Skin epidermis (tissue), 12 donors: ENCODE measurements around the gene DCLRE1C.
"Not testable (repeated sequence)": the region's sequence is repeated elsewhere in the genome, so short reads cannot be mapped to it uniquely, and the experiment has no call there.

Experiments
- H3K27ac ChIP-seq, 21 experiments: fragments of 200-600 bp; sonication (generic) in 11 of 21; one replicate each; pipeline ENCODE4 v1.5.0; 2020; ENCODE audit warnings: mild to moderate bottlenecking in 3 of 21, inconsistent platforms in 2 of 21, moderate library complexity in 2 of 21
- H3K4me3 ChIP-seq, 7 experiments: fragments of 200-600 bp; sonication (generic) in 2 of 7; one replicate each; pipeline ENCODE4 v1.5.0; 2020; ENCODE audit warnings: inconsistent platforms in 2 of 7, mild to moderate bottlenecking in 2 of 7, moderate library complexity in 1 of 7

DCLRE1C gene

DNA sequence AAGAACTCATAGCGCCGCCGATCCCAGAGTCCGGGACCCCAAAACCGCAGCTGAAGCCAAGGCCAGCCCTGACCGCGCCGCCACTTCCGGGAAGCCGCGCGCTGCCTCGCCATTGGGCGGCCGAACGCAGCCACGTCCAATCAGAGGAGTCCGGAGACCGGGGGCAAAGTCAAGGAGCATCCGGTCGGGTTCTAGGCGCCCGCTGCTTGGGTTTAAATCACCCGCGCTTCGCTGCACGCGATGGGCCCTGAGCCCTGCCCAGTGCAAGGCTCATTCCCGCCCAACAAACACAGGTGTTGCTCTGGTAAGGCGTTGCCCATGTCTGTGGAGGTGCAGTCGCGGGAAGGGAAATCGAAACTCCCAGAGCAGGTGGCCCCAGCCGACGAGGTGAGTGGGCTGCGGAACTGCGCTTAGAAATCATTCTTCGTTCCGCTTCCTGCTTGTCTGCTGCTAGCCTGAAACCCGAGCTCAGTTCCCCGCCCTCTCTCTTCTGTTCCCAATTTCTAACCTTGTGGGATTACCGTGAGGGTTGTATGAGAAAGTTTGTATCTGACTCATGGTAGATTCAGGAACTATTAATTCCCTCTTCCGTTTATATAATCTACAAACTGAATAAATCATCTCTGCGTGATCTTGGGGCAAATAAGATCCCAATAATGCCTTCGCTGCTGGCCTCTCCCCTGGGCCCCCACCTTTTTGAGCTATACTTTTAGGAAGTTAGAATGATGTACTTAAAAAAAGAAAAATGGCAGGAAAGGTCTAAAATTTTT lies at the start of gene DCLRE1C:
DCLRE1C (minus strand) TSS at position 96 of the 770 bp plus-strand sequence; CDS start at position 10, 86 bp downstream.
- H3K27ac ChIP-seq, result peak within 1 kb of the TSS; percentile 82 to 97 (median 91)

DNA sequence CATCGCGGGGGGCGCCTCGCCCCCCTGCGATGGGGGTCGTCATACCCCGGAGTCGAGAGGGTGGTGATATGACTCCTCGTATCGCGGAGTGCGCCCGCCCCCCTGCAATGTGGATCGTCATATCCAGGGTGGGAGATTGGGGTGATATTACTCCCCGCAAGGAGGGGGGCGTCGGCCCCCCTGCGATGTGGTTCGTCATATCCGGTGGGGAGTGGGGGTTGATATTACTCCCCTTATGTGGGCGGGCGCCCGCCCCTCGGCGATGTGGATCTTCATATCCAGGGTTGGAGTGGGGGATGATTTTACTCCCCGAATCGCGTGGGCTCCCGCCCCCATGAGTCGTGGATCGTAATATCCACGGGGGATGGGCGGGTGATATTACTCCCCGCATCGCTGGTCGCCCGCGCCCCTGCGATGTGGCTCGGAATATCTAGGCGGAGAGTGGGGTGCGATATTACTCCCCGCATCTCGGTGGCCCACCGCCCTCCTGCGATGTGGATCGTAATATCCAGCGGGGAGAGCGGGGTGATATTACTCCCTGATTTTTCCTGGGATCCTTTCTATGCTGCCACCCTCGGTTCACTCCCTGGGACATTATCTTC lies 42.2 kb upstream of the DCLRE1C start:
- peak overlapping the region in 1 of 7 experiments; percentile 11 for H3K4me3 ChIP-seq
- H3K27ac ChIP-seq, result no peak overlapping the region

More for the DNA sequence above, at the start of gene DCLRE1C:
- peak within 1 kb of the TSS; percentile 48 to 82 (median 62) for H3K4me3 ChIP-seq

DNA sequence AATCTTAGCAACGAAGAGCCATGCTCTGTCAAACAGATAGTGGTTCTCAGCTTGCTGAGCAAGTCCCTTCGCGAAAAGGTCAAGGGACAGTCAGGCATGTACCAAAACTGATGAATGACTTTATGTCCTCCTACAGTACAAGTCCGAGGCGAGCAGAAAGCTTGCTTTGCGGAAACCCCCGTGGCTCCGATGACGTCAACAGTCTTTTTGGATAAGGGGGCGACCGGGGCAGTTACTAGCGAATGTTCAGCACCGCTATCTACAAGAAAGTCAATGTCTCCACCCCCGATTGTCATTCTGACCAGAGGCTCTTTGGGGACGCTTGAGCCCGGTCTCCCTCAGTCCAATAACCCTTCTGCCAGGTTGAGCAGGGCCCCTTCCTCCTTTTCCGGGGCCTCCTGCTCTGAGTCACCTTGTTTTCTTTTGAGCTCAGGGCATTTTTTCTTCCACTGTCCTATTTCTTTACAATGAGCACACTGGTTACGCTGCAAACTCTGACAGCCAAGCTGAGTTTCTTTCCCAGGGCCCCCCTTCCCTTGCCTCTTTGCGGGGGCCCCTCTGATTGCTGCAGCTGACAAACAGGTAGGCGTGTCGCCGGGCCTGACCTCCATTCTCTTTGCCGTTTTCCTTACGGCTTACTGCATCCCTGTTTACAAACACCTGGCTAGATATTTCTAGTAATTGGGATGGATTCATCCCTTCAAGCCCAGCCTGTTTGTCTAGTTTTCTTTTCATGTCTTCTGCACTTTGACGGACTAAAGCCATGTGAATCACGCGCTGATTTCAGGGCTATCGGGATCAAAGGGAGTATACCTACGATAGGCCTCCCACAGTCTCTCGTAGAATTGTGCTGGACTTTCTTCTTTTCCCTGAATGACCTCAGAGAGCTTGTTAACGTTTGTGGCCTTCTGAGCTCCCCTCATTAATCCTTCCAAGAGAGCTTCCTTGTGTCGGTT lies 39.9 kb upstream of the DCLRE1C start:
- not testable (repeated sequence) for H3K27ac ChIP-seq, H3K4me3 ChIP-seq

DNA sequence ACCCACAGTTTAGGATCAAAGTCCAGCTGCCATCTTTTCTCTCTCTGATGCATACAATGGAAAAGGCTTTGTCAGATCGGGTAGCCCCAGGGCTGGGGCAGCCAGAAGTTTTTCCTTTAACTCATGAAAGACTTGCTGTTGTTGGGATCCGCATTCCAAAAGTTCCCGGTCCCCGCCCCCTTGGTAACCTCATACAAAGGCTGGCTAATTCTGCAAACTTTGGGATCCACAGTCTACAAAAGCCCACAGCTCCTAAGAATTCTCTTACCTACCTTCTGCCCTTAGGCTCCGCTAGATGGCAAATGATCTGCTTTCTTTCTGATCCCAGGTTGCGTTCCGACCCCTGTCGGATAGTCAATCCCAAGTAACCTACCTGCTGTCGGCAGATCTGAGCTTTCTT lies 38.4 kb upstream of the DCLRE1C start:
- H3K27ac ChIP-seq, H3K4me3 ChIP-seq: not testable (repeated sequence)

DNA sequence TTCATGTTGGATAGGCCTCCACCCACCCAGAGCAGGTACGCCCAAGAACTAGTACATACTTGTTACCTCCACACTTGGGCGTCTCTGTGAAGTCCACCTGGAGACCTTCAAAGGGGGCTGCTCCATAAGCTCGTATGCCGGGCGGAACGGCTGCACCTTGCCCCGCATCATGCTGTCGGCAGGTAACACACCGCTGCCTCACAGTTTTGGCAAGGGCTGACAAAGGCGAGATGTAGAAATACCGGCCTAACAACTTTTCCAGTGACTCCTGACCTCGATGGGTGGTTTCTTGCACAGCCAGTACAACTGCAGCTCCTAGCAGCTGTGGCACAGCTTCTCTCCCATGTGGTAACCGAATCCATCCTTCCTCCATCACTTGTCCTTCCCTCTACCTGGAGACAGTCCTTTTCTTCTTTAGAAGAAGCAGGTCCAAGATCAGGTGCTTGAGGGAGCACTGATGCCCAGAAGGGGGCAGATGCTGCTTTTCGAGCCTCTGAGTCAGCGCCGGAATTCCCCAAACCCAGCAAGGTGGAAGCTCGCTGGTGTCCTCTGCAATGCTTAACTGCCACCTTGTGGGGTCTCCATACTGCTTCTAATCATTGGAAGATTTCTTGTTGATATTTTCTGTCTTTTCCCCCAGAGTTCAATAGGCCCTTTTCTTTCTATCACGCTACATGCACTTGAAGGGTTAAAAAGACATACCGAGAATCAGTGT lies 37.3 kb upstream of the DCLRE1C start:
- not testable (repeated sequence) for H3K4me3 ChIP-seq
- H3K27ac ChIP-seq, result peak overlapping the region in 2 of 21 experiments; percentile 19 to 42

DNA sequence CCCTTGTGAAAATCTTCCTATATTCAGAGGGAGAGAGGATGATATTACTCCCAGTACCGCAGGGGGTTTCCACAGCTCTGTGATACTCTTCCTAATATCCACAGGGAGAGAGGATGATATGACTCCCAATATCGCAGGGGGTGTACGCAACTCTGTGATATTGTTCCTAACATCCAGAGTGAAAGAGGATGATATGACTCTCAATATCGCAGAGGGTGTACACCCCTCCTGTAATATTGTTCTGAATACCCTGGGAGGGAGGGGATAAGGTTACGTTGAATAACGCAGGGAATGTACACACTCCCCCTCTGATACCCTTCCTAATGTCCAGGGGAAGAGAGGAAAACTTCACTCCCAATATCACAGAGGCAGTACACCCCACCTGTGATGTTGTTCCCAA lies 35.7 kb upstream of the DCLRE1C start:
- H3K27ac ChIP-seq, H3K4me3 ChIP-seq: not testable (repeated sequence)

DNA sequence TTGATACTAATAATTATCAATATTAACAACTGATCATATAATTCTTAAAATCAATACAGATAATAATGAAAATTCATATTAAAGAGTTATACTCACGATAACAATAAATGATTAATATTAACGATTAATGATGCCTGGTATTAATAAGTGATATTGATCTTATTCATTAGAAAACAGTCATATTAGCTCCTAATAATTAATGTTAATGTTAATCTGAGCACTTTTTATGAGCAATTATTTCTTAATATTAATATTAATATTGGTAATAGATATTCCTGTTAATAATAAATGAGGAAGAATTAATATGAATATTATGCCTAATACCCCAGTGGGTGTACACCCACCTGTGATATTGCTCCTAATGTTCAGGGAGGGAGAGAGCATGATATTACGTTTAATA lies 28.8 kb upstream of the DCLRE1C start:
- H3K4me3 ChIP-seq, result no peak overlapping the region

DNA sequence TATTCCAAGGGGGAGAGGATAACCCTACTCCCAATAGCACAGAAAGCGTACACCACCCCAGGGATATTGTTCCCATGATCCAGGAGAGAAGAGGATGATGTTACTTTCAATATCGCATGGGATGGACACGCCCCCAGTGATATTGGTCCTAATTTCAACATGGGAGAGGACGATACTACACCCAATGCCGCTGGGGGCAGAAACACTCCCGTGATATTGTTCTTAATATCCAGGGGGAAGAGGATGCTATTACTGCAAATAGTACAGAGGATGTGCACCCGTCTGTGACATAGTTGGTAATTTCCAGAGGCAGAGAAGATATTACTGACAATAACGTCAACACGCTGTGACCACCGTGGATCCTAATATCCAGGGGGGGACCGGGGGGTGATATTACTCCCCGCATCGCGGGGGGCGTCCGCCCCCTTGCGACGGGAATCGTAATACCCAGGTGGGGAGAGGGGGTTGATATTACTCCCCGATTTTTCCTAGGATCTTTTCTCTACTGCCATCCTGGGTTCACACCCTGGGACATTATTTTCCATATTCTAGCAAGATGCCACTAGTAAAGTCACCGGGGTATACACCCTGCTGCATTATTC lies 21.9 kb upstream of the DCLRE1C start:
- Histone ChIP-seq H3K4me3 (no peak overlapping the region), H3K27ac (no peak overlapping the region)

More for the DNA sequence above, 28.8 kb upstream of the DCLRE1C start:
- H3K27ac ChIP-seq, result no peak overlapping the region

DNA sequence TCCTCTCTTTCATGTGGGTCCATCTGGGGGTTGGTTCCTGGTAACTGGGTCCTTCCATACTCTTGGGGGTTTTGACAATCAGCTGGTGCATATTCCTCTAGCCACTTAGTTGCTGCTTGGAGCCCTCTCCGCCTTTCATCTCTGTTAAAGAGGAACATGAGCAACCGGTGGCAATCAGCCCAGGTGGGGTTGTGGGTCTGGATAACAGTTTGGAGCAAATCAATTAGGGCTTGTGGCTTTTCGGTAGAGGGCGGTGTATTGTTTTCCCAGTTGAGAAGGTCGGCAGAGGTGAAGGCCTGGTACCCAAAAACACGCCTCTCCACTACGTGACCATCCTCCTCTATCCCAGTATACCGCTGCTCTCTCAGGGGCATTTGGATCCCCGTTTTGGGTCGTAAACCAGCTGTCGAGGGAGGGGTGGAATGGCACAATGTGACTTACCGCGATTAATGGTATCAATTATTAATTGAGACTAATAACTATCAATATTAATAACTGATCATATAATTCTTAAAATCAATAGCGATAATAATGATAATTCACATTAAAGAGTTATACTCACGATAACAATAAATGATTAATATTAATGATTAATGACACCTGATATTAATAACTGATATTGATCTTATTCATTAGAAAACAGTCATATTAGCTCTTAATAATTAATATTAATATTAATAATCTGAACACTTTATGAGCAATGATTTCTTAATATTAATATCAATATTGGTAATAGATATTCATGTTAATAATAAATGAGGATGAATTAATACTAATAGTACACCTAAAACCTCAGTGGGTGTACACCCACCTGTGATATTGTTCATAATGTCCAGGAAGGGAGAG lies 20.5 kb upstream of the DCLRE1C start:
- not testable (repeated sequence) for H3K27ac ChIP-seq, H3K4me3 ChIP-seq

DNA sequence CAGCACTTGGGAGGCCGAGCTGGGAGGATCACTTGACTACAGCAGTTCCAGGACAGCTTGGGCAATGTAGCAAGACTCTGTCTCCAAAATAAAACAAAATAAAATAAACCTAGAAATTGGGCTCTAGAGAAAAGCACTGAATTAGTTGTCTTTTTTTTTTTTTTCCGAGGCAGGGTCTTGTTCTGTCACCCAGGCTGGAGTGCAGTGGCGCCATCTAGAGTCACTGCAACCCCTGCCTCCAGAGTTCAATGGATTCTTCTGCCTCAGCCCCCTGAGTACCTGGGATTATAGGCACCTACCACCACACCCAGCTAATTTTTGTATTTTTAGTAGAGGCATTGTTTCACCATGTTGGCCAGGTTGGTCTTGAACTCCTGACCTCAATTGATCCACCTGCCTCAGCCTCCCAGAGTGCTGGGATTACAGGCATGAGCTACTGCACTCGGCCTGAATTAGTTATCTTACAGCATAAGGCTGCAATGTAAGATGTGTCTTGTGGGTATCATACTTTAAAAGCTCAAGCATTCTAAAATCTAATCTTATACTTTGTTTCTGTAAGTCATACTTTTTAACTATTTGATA lies 18.1 kb upstream of the DCLRE1C start:
- Histone ChIP-seq H3K27ac (no peak overlapping the region), H3K4me3 (no peak overlapping the region)

DNA sequence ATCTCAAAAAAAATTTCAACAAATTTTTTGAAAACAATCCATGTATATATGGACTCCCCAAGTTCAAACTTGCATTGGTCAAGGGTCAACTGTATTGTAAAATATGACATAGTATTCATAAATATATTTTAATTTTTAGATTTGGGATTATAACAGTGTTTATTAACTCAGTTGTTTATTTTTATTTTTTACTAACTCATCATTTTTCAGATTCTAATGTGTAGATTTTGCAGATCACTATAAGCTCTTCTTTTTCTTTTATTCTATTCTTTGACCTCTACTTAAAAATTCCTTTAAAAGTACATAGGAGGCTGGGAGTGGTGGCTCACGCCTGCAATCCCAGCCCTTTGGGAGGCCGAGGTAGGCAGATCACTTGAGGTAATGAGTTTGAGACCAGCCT lies 14.0 kb upstream of the DCLRE1C start:
- no peak overlapping the region for H3K27ac ChIP-seq
- H3K4me3 ChIP-seq, result no peak overlapping the region

DNA sequence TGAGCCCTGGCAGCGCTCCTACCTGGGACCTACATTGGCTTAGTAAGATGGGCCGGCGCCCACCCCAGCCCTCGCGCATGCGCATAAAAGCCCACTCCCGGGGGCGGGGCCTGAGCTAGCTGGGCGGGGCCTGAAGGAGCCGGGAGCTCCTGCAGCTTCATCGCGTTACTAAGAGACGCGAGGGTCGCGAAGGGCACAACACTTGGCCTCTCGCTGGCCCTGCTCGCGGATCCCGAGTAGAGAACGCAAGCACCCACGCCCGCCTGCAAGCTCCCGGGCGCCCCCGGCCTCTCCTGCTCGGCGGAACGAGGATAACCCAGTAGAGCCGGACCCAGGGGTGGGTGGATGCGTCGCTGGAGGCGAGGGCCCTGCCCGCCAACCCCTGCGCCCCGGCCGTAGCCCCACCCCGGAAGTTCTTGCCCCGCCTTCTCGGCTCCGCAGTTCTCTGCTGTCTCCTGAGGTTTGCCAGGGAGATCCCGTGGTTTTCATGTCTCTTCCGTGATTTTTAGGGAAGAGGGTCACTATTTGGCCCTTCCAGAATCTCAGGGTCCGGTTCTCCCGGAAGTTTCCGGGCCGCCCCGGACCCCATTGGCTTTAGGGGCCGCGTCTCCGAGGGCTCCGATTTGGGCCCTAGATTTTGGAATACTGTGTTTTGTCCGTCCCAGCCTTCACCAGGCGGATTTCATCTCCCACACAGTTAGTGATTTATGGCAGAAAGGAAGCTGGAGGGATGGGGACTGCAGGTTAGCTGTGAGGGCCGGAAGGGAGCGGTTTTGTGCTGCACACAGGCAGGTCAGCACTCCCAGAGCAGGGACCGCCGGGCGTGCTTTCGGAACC lies 5.5 kb upstream of the DCLRE1C start, which contains the start of gene MEIG1:
MEIG1 (plus strand) TSS at position 168 of the 837 bp plus-strand sequence. CDS start 7,081 bp downstream, outside the sequence.
- H3K27ac ChIP-seq, result peak within 1 kb of the TSS; percentile 50 to 96 (median 92)
- H3K4me3 ChIP-seq, result peak within 1 kb of the TSS; percentile 55 to 91 (median 63)

DNA sequence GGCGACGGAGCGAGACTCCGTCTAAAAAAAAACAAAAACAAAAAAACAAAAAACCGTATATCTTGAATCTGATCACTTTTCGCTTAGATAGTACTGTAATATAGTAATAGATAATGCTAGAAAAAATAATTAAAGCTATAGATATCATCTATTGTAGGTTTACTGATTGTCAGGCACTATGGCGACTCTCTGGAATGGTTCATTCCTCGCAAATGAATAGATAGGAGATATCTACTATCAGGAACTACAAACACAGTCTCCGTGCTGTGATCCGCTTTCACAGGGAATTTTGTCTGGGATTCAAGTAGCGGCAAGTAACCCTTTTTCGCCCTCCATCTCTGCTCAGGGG lies 5.0 kb upstream of the DCLRE1C start:
- H3K4me3 ChIP-seq, result peak overlapping the region; percentile 55 to 91 (median 63)
- H3K27ac ChIP-seq, result peak overlapping the region in 20 of 21 experiments; percentile 86 to 96 (median 92)

DNA sequence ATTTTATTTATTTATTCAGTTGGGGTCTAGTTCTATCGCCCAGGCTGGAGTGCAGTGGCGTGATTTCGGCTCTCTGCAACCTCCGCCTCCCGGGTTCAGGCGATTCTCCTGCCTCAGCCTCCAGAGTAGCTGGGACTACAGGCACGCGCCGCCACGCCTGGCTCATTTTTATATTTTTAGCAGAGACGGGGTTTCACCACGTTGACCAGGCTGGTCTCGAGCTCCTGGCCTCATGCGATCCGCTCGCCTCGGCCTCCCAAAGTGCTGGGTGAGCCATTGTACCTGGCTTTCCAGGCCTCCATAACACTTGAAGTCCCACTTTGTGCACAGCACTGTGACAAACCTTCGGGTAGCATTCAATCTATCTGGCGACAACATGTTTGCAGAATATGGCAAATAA lies 1.0 kb upstream of the DCLRE1C start:
- H3K4me3 ChIP-seq, result peak overlapping the region in 1 of 7 experiments; percentile 79

DNA sequence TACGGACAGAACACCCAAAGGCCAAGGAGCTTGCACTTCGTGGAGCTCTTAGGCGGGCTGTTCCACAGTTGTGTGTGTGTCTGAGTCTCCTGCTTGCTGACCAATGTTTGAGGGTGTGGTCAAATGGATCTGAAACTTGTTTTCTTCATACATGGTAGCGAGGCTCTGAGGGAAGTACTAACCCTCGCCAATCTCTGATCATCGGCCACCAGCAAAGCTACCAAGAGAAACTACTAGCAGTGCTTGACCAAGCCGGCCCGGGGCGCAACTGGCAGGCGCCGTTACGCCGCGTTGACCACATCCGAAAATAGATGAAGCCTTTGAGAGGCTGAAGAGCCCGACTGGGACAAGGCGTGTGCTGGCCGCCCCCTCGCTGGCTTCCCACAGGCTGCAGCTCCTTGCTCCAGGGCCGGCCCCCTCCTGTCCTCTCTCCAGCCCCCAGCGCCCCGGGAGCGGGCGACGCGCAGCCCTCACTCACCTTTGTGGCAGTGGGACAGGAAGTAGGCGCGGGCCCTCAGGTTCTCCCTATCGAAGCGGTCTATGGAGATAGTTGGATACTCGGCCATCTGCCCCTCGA lies 384 bp downstream of the DCLRE1C start:
- Histone ChIP-seq H3K27ac (peak overlapping the region; percentile 82 to 97 (median 91)), H3K4me3 (peak overlapping the region; percentile 48 to 82 (median 62))

More for the DNA sequence above, 1.0 kb upstream of the DCLRE1C start:
- H3K27ac ChIP-seq, result peak overlapping the region in 16 of 21 experiments; percentile 82 to 97 (median 92)

DNA sequence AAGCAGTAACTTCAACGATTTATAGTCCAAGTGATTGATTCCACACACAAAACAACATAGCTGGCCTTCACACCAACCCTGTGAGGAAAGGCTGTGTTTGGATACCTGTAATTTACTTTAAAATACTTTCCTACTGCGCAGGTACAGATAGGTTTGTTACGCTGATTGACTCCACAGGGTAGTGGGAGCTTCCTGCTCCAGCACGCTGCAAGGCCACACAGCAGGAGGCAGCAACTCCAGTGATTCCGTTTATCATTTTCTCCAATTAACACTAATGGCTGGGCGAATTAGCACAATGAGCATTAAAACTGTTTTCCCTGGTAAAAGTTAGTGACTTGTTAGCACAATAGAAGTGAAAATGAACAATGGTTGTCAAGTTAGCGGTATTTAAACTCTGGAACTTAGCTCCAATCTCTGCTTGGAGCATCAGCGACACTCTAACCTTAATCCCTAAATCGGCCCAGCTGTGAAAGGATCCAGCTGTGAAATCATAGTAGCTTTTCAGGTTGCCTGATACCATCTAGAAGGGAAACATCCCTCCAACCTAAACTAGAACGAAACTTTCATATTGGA lies 959 bp downstream of the DCLRE1C start:
- Histone ChIP-seq H3K27ac (peak overlapping the region in 20 of 21 experiments; percentile 82 to 97 (median 91)), H3K4me3 (peak overlapping the region; percentile 48 to 82 (median 62))
